Astrocyte of the cerebellum (primary cell): ENCODE data around the gene USP35.

Experiments
- DNase-seq: peaks from one replicate; pipeline ENCODE4 v3.0.0-alpha.2; 2011; ENCODE audit warnings: low read depth
- H3K4me3 ChIP-seq: 2 replicates; pipeline ENCODE4 v1.5.1; 2011; ENCODE audit warnings: mild to moderate bottlenecking, low read depth, low read length, moderate library complexity
- in situ Hi-C: cut with HindIII; loops from 2 replicates; pipeline ENCODE4 v1.10.0; 2017; ENCODE audit warnings: low sequenced_read_pairs
- TF ChIP-seq, protein P1 (sequence below): IDR thresholded peaks from 2 replicates; pipeline ENCODE4 v1.5.1; 2012; ENCODE audit warnings: low read length, low read depth, moderate library complexity, mild to moderate bottlenecking; ENCODE audit errors: missing control alignments

Gene USP35

GRCh38 chr11:78149646-78150045, 39.1 kb upstream of the USP35 start:
- DNase-seq = no peak
- H3K4me3 ChIP-seq = no peak overlapping the region
- in situ Hi-C loops = no loop called here
- TF ChIP-seq, protein P1, sequence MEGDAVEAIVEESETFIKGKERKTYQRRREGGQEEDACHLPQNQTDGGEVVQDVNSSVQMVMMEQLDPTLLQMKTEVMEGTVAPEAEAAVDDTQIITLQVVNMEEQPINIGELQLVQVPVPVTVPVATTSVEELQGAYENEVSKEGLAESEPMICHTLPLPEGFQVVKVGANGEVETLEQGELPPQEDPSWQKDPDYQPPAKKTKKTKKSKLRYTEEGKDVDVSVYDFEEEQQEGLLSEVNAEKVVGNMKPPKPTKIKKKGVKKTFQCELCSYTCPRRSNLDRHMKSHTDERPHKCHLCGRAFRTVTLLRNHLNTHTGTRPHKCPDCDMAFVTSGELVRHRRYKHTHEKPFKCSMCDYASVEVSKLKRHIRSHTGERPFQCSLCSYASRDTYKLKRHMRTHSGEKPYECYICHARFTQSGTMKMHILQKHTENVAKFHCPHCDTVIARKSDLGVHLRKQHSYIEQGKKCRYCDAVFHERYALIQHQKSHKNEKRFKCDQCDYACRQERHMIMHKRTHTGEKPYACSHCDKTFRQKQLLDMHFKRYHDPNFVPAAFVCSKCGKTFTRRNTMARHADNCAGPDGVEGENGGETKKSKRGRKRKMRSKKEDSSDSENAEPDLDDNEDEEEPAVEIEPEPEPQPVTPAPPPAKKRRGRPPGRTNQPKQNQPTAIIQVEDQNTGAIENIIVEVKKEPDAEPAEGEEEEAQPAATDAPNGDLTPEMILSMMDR = peak; percentile 32

DNA sequence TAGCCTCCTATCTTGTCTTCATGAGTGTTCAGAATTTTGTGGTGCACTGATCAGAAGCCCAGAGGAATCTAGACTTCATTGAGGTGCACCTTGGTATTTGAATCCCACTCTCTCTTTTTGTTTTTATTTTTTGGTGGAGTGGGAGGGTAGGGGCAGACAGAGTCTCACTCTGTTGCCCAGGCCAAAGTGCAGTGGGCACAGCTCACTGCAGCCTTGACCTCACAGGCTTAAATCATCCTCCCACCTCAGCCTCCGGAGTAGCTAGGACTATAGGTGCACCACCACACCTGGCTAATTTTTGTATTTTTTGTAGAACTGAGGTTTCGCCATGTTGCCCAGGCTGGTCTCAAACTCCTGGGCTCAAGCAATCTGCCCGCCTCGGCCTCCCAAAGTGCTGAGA, 38.4 kb upstream of the USP35 start:
- H3K4me3 ChIP-seq = no peak overlapping the region
- no peak for DNase-seq
- TF ChIP-seq, protein P1 = no peak
- in situ Hi-C loops = no loop called here

DNA sequence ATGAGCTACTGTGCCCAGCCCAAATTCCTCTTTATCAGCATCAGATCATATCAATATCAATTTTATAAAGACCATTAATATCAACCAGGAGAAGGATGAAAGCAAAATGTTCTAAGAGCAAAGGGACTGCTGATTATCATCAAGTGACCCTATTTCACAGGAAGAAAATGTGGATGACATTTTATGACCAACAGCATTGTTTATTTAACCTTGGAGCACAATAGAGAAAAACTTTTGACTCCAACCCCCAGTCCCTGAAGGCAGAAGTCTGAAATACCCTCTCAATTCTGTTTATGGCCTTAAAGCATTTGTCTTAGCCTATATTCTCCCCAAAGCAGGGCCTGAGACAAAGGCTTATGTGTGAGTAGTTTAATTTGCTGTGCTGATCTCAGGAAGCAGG, 38.0 kb upstream of the USP35 start:
- DNase-seq = no peak
- in situ Hi-C loops = no loop called here
- H3K4me3 ChIP-seq = no peak overlapping the region
- TF ChIP-seq, protein P1 = no peak

DNA sequence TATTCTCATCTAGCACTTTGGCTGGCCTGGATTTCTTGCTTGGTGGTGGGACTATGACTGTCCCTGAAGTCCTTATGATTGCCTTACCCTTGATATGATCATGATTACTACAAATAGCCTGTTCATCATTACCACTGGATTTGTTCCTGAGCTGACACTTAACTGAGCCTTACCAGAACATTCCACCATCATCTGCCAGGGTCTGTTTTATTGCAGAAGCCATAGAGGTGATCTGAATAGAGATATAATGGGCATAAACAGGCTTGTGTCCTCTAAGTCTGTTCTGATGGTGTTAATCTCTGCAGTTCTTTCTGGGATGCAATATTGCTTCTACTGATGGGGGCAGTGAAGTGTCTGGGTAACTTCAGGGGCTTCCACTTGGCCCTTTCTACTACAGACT, 36.9 kb upstream of the USP35 start:
- no peak for DNase-seq
- TF ChIP-seq, protein P1 = no peak

DNA sequence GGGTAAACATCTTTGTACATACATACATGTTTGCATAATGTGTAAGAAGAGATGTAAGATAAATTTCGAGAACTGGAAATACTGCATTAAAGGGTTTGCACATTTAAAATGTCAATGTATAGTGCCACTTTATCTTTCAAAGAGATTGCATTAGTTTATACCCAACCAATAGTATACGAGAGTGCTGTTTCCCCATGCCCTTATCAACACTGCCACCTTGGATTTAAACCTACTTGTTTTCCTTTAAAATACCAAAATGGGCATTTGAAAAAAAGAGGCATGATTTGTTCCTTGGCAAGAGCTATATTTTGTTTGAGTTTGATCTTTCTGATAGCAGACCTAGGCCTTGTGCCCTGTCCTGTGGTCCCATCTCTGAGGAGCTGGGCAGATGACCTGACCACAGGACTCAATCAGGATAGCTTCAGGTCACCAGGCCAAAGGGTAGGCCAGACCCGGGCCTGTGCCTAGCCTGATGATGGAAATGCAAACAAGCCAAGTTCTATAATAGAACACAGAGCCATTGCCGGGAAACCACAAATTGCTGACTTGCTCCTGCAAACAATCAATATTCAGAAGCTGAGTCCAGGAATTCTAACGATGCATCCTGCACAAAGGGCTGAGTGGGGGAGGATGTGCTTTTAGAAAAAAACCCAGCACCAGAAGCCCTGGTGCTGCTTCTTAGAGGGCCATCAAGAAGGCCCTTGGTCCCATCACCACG, 32.4 kb upstream of the USP35 start:
- no peak for DNase-seq
- TF ChIP-seq, protein P1 = no peak
- in situ Hi-C loops = no loop called here
- no peak overlapping the region for H3K4me3 ChIP-seq

More for the DNA sequence above, 36.9 kb upstream of the USP35 start:
- in situ Hi-C loops = no loop called here
- H3K4me3 ChIP-seq = no peak overlapping the region

DNA sequence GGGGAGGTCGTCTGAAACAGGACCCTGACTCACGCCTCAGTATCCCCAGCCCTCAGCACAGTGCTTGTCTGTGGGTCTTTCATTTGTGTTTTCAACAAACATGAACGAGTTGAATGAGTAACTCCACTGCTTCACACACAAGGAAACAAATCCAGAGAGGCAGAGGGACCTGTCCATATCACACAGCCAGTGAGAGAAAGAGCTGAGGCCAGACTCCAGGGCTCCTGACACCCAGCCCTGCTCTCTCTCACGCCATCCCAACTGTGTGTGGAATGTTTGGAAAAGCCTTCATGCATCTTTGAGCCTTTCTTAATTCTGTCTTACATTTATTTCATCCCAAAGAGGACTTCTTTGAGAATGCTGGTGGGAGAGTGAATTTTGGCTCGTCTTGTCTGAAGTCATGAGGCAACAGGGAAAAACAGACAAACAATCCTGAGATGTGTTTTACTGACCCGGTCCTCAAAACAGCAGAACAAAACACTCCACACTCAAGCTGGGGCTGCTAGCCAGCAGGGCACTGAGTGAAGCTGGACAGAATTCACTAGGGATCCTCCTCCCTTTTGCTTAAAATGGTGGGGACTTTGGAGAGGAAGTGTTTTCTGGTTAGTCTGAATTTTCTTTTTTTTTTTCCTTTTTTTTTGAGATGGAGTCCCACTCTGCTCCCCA, 29.6 kb upstream of the USP35 start:
- TF ChIP-seq, protein P1 = no peak
- no peak for DNase-seq
- in situ Hi-C loops = no loop called here
- H3K4me3 ChIP-seq = no peak overlapping the region
